Colonic mucosa (tissue), 4 donors: ENCODE data around the gene GRK5. TPM values are rescaled to one million over a fixed set of nuclear protein-coding genes. Genes with fewer than 3 reads are reported as not detected.

Experiments used
- DNase-seq: peaks from one replicate; pipeline ENCODE4 v3.0.0-alpha.2; 2020
- H3K27ac ChIP-seq: fragments of 200-600 bp; one replicate; pipeline ENCODE4 v1.8.0; 2021
- H3K27me3 ChIP-seq: fragments of 200-600 bp; one replicate; pipeline ENCODE4 v1.8.0; 2021
- H3K36me3 ChIP-seq: fragments of 200-600 bp; one replicate; pipeline ENCODE4 v1.8.0; 2021
- H3K4me1 ChIP-seq: fragments of 200-600 bp; one replicate; pipeline ENCODE4 v1.8.0; 2021; ENCODE audit warnings: mild to moderate bottlenecking
- H3K4me3 ChIP-seq: fragments of 200-600 bp; one replicate; pipeline ENCODE4 v1.8.0; 2021
- H3K9ac ChIP-seq, 2 donors: one replicate each; pipeline ENCODE4 v1.7.0; 2013; ENCODE audit warnings: control low read depth in 2 of 2, low read depth in 2 of 2, low read length in 2 of 2
- H3K9me3 ChIP-seq: fragments of 200-600 bp; one replicate; pipeline ENCODE4 v1.8.0; 2021
- CTCF ChIP-seq: fragments of 200-600 bp; IDR thresholded peaks from one replicate; pipeline ENCODE4 v1.8.0; 2022; ENCODE audit warnings: antibody characterized with exemption, mild to moderate bottlenecking
- intact Hi-C: fragments of 100-400 bp; cut with DNase I; formaldehyde crosslinking; loops from one replicate; pipeline ENCODE4 v1.14.1; 2022
- total RNA-seq, 2 donors: library from RNA; stranded (reverse); fragmentation: NEBNext Ultra II Directional in 1 of 2; extraction: Animal tissue kit (Norgen Biotek cat#: 25700) in 1 of 2; gene quantifications; one replicate each; pipeline ENCODE4 v1.2.1, GENCODE V29; 2021
- donor health status: healthy.
- donor health status: DM: no; HTN: no; CAD: no.
- donor health status: DM: no; HTN: no; CAD: no.

The GRK5 gene
- total RNA-seq, 2 donors from 2014 or later: 4.6 to 12.7 TPM

- no peak overlapping the region for H3K27ac ChIP-seq
- intact Hi-C loops: no loop called here
These were observed 17.0 kb upstream of the GRK5 start for GRCh38 chr10:119190353-119190752.

GRCh38 chr10:119190954-119191785 is 16.2 kb upstream of the GRK5 start:
- Histone ChIP-seq H3K36me3 (no peaks in the 10 kb centered on the region), H3K4me3 (no peak overlapping the region), H3K9ac (no peak overlapping the region), H3K27me3 (no peaks in the 10 kb centered on the region), H3K9me3 (no peaks in the 10 kb centered on the region), H3K4me1 (no peaks in the 10 kb centered on the region), H3K27ac (no peak overlapping the region)
- intact Hi-C loops: no loop called here
- no peak for TF ChIP-seq CTCF
- no peak for DNase-seq

More at GRCh38 chr10:119190353-119190752, 17.0 kb upstream of the GRK5 start:
- no peak overlapping the region for H3K4me3 ChIP-seq
- no peak overlapping the region for H3K9ac ChIP-seq
- H3K27me3 ChIP-seq: no peaks in the 10 kb centered on the region
- no peaks in the 10 kb centered on the region for H3K36me3 ChIP-seq
- H3K4me1 ChIP-seq: no peaks in the 10 kb centered on the region
- TF ChIP-seq CTCF: no peak
- DNase-seq: no peak
- H3K9me3 ChIP-seq: no peaks in the 10 kb centered on the region

- Histone ChIP-seq H3K9ac (no peak overlapping the region), H3K9me3 (no peaks in the 10 kb centered on the region), H3K27me3 (no peaks in the 10 kb centered on the region), H3K4me3 (no peak overlapping the region), H3K27ac (no peak overlapping the region), H3K4me1 (no peaks in the 10 kb centered on the region), H3K36me3 (no peaks in the 10 kb centered on the region)
- TF ChIP-seq CTCF: no peak
- intact Hi-C loops: no loop called here
- DNase-seq: no peak
These were observed 15.5 kb upstream of the GRK5 start for GRCh38 chr10:119191881-119192280.

- Histone ChIP-seq H3K36me3 (no peaks in the 10 kb centered on the region), H3K27ac (no peak overlapping the region), H3K4me1 (no peaks in the 10 kb centered on the region), H3K9me3 (no peaks in the 10 kb centered on the region), H3K27me3 (no peaks in the 10 kb centered on the region), H3K4me3 (no peak overlapping the region), H3K9ac (no peak overlapping the region)
- TF ChIP-seq CTCF: no peak
- intact Hi-C loops: loop anchor here (2.0 kb wide), 2 partner anchors 219 to 247 kb away; no protein-coding TSS in a partner anchor
- DNase-seq: no peak
These were observed 9.4 kb upstream of the GRK5 start for GRCh38 chr10:119197921-119198320.

GRCh38 chr10:119198438-119198837 is 8.9 kb upstream of the GRK5 start:
- Histone ChIP-seq H3K4me3 (no peak overlapping the region), H3K36me3 (no peaks in the 10 kb centered on the region), H3K27ac (no peak overlapping the region), H3K4me1 (no peaks in the 10 kb centered on the region), H3K27me3 (no peaks in the 10 kb centered on the region), H3K9me3 (no peaks in the 10 kb centered on the region), H3K9ac (no peak overlapping the region)
- no peak for TF ChIP-seq CTCF
- no peak for DNase-seq
- intact Hi-C loops: loop anchor here (2.0 kb wide), 2 partner anchors 218 to 246 kb away; no protein-coding TSS in a partner anchor
